Measurements from ENCODE around the gene LPAR1. TPM values are rescaled to one million over a fixed set of nuclear protein-coding genes. Genes with fewer than 3 reads are reported as not detected.
A peak's percentile ranks its signal among the peaks of the same experiment; 100 is the strongest.

Gene LPAR1
- total and polyA plus RNA-seq, 10 donors, result 8.1 to 63.8 (median 34.4) TPM

DNA sequence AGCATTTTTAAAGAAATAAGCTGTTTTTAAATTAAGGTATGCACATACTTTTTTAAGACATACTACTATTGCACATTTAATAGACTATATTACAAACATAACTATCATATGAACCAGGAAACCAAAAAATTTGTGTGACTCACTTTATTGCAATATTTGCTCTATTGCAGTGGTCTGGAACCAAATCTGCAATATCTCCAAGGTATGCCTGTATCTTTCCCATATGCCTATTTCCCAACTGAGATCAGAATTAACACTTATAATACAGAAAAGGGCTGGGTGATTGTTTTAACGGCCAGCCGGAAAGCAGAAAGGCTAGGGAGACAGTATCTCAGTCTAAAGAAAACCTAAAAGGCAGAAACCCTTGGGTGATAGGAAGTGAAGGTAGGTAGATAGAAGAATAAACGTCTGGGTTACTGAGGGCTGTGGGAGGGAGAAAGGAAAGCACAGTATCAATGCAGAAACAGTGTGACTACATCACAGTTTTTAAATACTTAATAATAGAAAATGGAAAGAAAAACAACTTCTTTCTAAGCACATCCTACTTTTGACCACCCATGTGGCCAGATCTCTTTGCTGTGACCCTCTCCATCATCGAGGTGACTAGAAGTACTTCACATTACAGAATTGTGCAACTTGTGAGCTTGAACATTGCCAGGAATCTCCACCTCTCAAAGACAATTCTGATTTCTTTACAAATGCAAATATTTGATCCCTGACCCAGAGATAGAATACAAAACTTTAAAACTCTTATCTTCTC lies 126.4 kb downstream of the LPAR1 start:
- no peaks in the 10 kb centered on the region for H3K27me3 ChIP-seq (replicated peaks in 1 of 7)
- H3K27ac ChIP-seq, result peak overlapping the region in 6 of 8 donors; percentile 34 to 67 (median 56)
- WGBS, 5 donors, result 53 to 68% (median 61%) methylated on average over 4 of the region's 4 CpGs
- TF ChIP-seq POLR2A (IDR thresholded peaks at IDR 0.05) (no peak), POLR2AphosphoS5 (IDR thresholded peaks at IDR 0.05) (peak in 1 of 3 donors; percentile 48)
- TF ChIP-seq, protein P1, sequence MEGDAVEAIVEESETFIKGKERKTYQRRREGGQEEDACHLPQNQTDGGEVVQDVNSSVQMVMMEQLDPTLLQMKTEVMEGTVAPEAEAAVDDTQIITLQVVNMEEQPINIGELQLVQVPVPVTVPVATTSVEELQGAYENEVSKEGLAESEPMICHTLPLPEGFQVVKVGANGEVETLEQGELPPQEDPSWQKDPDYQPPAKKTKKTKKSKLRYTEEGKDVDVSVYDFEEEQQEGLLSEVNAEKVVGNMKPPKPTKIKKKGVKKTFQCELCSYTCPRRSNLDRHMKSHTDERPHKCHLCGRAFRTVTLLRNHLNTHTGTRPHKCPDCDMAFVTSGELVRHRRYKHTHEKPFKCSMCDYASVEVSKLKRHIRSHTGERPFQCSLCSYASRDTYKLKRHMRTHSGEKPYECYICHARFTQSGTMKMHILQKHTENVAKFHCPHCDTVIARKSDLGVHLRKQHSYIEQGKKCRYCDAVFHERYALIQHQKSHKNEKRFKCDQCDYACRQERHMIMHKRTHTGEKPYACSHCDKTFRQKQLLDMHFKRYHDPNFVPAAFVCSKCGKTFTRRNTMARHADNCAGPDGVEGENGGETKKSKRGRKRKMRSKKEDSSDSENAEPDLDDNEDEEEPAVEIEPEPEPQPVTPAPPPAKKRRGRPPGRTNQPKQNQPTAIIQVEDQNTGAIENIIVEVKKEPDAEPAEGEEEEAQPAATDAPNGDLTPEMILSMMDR (IDR thresholded peaks at IDR 0.05 in 8 of 11, conservative IDR thresholded peaks at IDR 0.05 in 3 of 11), result no peak
- no peaks in the 10 kb centered on the region for H3K4me1 ChIP-seq
- no peak for DNase-seq
- H3K4me3 ChIP-seq, result no peak overlapping the region
- no peaks in the 10 kb centered on the region for H3K36me3 ChIP-seq
- intact Hi-C loops (cut with DNase I; ENCODE audit: low total_unique reads), result no loop called here
- peaks cover 0 to 30% (median 22%) of the 10 kb centered on the region in 8 donors for H3K9me3 ChIP-seq

DNA sequence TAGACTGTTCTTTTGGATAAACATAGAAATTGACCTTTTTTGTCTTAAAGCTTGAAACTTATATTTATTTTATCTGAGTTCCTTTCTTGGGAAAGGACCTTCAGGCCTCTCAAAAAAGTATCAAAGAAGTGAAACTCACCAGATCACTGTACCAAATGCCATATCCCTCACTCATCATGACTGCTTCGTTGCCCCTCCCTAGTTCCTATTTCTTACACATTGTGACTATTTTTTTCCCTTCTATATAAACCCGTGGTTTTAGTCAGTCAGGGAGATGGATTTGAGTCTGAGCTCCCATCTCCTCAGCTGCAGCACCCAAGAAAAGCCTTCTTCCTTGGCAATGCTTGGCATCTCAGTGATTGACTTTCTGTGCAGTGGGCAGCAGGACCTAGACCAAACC lies 129.4 kb downstream of the LPAR1 start:
- WGBS, 5 donors, result 59 to 79% (median 77%) methylated on average over 2 of the region's 2 CpGs
- TF ChIP-seq POLR2A (IDR thresholded peaks at IDR 0.05) (no peak), POLR2AphosphoS5 (IDR thresholded peaks at IDR 0.05) (no peak)
- TF ChIP-seq, protein P1 (IDR thresholded peaks at IDR 0.05 in 8 of 11, conservative IDR thresholded peaks at IDR 0.05 in 3 of 11), result no peak
- intact Hi-C loops (cut with DNase I; ENCODE audit: low total_unique reads), result no loop called here

DNA sequence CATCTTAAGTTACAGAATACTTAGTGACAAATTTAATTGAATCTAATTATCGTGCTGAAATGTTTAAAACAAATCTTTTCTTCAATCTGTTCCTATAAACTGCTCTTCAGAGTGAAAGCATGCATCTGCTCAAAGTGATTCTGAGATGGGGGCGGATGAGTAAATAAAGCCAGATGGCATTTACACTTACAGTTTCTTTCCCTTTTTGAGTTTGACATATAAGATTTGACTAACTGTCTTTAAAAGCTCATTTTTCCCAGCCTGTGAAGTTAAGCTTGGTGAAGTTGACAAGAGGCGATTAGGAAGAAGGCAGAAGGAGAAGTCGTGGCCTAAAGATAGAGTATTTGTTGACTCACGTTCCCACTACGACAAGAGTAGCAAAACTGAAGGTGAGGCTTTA lies 137.4 kb downstream of the LPAR1 start:
- intact Hi-C loops (cut with DNase I; ENCODE audit: low total_unique reads), result no loop called here
- WGBS, 5 donors, result 50 to 78% (median 70%) methylated on average over 6 of the region's 6 CpGs
- no peak overlapping the region for H3K4me3 ChIP-seq
- no peak for DNase-seq
- H3K36me3 ChIP-seq, result no peaks in the 10 kb centered on the region
- H3K4me1 ChIP-seq, result peaks cover 0 to 3% (median 0%) of the 10 kb centered on the region in 6 donors
- no peaks in the 10 kb centered on the region for H3K27me3 ChIP-seq (replicated peaks in 1 of 7)
- H3K9me3 ChIP-seq, result peaks cover 0 to 29% (median 20%) of the 10 kb centered on the region in 8 donors
- TF ChIP-seq, protein P1 (IDR thresholded peaks at IDR 0.05 in 8 of 11, conservative IDR thresholded peaks at IDR 0.05 in 3 of 11), result no peak
- no peak for TF ChIP-seq POLR2AphosphoS5 (IDR thresholded peaks at IDR 0.05)
- no peak for TF ChIP-seq POLR2A (IDR thresholded peaks at IDR 0.05)
- peak overlapping the region in 5 of 8 donors; percentile 18 to 64 (median 40) for H3K27ac ChIP-seq

More for the DNA sequence above, 129.4 kb downstream of the LPAR1 start:
- Histone ChIP-seq H3K27ac (no peak overlapping the region), H3K36me3 (no peaks in the 10 kb centered on the region), H3K9me3 (peaks cover 0 to 30% (median 24%) of the 10 kb centered on the region in 8 donors), H3K4me3 (no peak overlapping the region), H3K4me1 (no peaks in the 10 kb centered on the region), H3K27me3 (replicated peaks in 1 of 7) (no peaks in the 10 kb centered on the region)
- DNase-seq, result no peak

DNA sequence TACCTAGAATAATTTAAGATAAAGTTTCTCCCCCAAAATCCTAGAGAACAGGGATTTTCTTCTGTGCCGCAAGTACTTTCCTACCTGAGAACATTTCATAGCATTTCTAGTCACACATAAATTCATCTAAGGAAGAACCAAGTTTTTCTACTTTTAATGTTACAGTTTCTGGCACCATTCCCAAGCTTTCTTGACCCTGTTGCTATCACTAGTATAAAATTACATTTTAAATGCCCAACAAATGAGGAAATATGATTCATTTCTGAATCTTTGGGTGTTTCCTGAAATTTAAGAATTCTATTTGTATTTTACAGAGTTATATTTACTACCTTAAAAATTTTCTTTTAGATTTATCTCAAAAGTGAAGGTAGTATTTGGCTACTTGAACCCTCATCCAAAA lies 137.8 kb downstream of the LPAR1 start:
- Histone ChIP-seq H3K9me3 (peaks cover 0 to 29% (median 20%) of the 10 kb centered on the region in 8 donors), H3K27ac (peak overlapping the region in 4 of 8 donors; percentile 20 to 64 (median 45)), H3K4me3 (no peak overlapping the region), H3K27me3 (replicated peaks in 1 of 7) (no peaks in the 10 kb centered on the region), H3K36me3 (no peaks in the 10 kb centered on the region), H3K4me1 (peaks cover 0 to 3% (median 0%) of the 10 kb centered on the region in 6 donors)
- TF ChIP-seq POLR2A (IDR thresholded peaks at IDR 0.05), result no peak
- TF ChIP-seq POLR2AphosphoS5 (IDR thresholded peaks at IDR 0.05), result no peak
- TF ChIP-seq, protein P1 (IDR thresholded peaks at IDR 0.05 in 8 of 11, conservative IDR thresholded peaks at IDR 0.05 in 3 of 11), result no peak
- 81 to 97% (median 90%) methylated on average over 1 of the region's 1 CpG for WGBS, 5 donors
- DNase-seq, result no peak
- intact Hi-C loops (cut with DNase I; ENCODE audit: low total_unique reads), result no loop called here
